Effector memory CD8-positive, alpha-beta T cell (primary cell): ENCODE data around the gene TTC21B.
A peak's percentile ranks its signal among the peaks of the same experiment; 100 is the strongest.

Experiments used
- ATAC-seq: fragments of 150-1000 bp; cut with Tn5 transposase; replicated peaks from 2 replicates; pipeline ENCODE4 v1.10.0; 2021; ENCODE audit warnings: mild to moderate bottlenecking, moderate library complexity
- DNase-seq, 3 experiments: peaks; one replicate each; pipeline ENCODE4 v3.0.0; 2021
- H3K27ac Mint-ChIP-seq, 2 donors: one replicate each; pipeline ENCODE4 v1.8.0; 2022; ENCODE audit warnings: mild to moderate bottlenecking in 2 of 2, mixed read lengths in 2 of 2, moderate library complexity in 2 of 2
- H3K27me3 Mint-ChIP-seq, 2 donors: one replicate each; pipeline ENCODE4 v1.8.0; 2022; ENCODE audit warnings: mixed read lengths in 2 of 2
- H3K36me3 Mint-ChIP-seq: one replicate; pipeline ENCODE4 v1.8.0; 2022; ENCODE audit warnings: mild to moderate bottlenecking, moderate library complexity, mixed read lengths; ENCODE audit not compliant: insufficient read depth
- H3K4me1 Mint-ChIP-seq, 2 donors: one replicate each; pipeline ENCODE4 v1.8.0; 2022; ENCODE audit warnings: low read depth in 2 of 2, mixed read lengths in 2 of 2
- H3K4me3 Mint-ChIP-seq, 2 donors: one replicate each; pipeline ENCODE4 v1.8.0; 2022; ENCODE audit warnings: mild to moderate bottlenecking in 2 of 2, mixed read lengths in 2 of 2, moderate library complexity in 2 of 2
- H3K9me3 Mint-ChIP-seq, 2 donors: one replicate each; pipeline ENCODE4 v1.8.0; 2022; ENCODE audit warnings: mixed read lengths in 2 of 2

The TTC21B gene

GRCh38 chr2:165953306-165953654 lies 296 bp downstream of the TTC21B start:
- Mint-ChIP-seq H3K4me3 (no peak overlapping the region), H3K9me3 (no peaks in the 10 kb centered on the region), H3K4me1 (peaks cover 0 to 8% of the 10 kb centered on the region in 2 donors), H3K36me3 (no peaks in the 10 kb centered on the region), H3K27me3 (no peaks in the 10 kb centered on the region), H3K27ac (no peak overlapping the region)
- ATAC-seq: peak; percentile 49
- DNase-seq: no peak

GRCh38 chr2:165952741-165953211 lies 800 bp downstream of the TTC21B start:
- H3K27ac Mint-ChIP-seq: no peak overlapping the region
- ATAC-seq (no peak), DNase-seq (no peak)
- H3K9me3 Mint-ChIP-seq: no peaks in the 10 kb centered on the region
- H3K27me3 Mint-ChIP-seq: no peaks in the 10 kb centered on the region
- H3K36me3 Mint-ChIP-seq: no peaks in the 10 kb centered on the region
- peaks cover 0 to 8% of the 10 kb centered on the region in 2 donors for H3K4me1 Mint-ChIP-seq
- no peak overlapping the region for H3K4me3 Mint-ChIP-seq

- H3K27ac Mint-ChIP-seq: no peak overlapping the region
- H3K36me3 Mint-ChIP-seq: no peaks in the 10 kb centered on the region
- no peaks in the 10 kb centered on the region for H3K27me3 Mint-ChIP-seq
- H3K4me1 Mint-ChIP-seq: peaks cover 0 to 12% of the 10 kb centered on the region in 2 donors
- DNase-seq (no peak), ATAC-seq (no peak)
- no peaks in the 10 kb centered on the region for H3K9me3 Mint-ChIP-seq
- no peak overlapping the region for H3K4me3 Mint-ChIP-seq
Measured at GRCh38 chr2:165952085-165952484, 1.5 kb downstream of the TTC21B start.

GRCh38 chr2:165950438-165950837 lies 3.1 kb downstream of the TTC21B start:
- ATAC-seq (no peak), DNase-seq (no peak)
- H3K36me3 Mint-ChIP-seq: peaks cover 3% of the 10 kb centered on the region
- H3K4me1 Mint-ChIP-seq: peaks cover 0 to 10% of the 10 kb centered on the region in 2 donors
- H3K27me3 Mint-ChIP-seq: no peaks in the 10 kb centered on the region
- no peak overlapping the region for H3K4me3 Mint-ChIP-seq
- no peaks in the 10 kb centered on the region for H3K9me3 Mint-ChIP-seq
- H3K27ac Mint-ChIP-seq: no peak overlapping the region

- ATAC-seq (no peak), DNase-seq (no peak)
- peaks cover 3 to 19% of the 10 kb centered on the region in 2 donors for H3K4me1 Mint-ChIP-seq
- no peaks in the 10 kb centered on the region for H3K9me3 Mint-ChIP-seq
- H3K36me3 Mint-ChIP-seq: peaks cover 22% of the 10 kb centered on the region
- no peaks in the 10 kb centered on the region for H3K27me3 Mint-ChIP-seq
- no peak overlapping the region for H3K27ac Mint-ChIP-seq
- no peak overlapping the region for H3K4me3 Mint-ChIP-seq
Measured at GRCh38 chr2:165941827-165942226, 11.7 kb downstream of the TTC21B start.

GRCh38 chr2:165938237-165938636 lies 15.3 kb downstream of the TTC21B start:
- Mint-ChIP-seq H3K36me3 (peaks cover 23% of the 10 kb centered on the region), H3K27ac (peak overlapping the region in 1 of 2 donors; percentile 50), H3K4me1 (peaks cover 5 to 24% of the 10 kb centered on the region in 2 donors), H3K27me3 (no peaks in the 10 kb centered on the region), H3K4me3 (no peak overlapping the region), H3K9me3 (no peaks in the 10 kb centered on the region)
- DNase-seq (no peak), ATAC-seq (no peak)

GRCh38 chr2:165933211-165933910 lies 20.2 kb downstream of the TTC21B start:
- Mint-ChIP-seq H3K27ac (no peak overlapping the region), H3K36me3 (peaks cover 32% of the 10 kb centered on the region), H3K9me3 (no peaks in the 10 kb centered on the region), H3K27me3 (no peaks in the 10 kb centered on the region), H3K4me3 (no peak overlapping the region), H3K4me1 (peaks cover 2 to 16% of the 10 kb centered on the region in 2 donors)
- ATAC-seq (no peak), DNase-seq (no peak)

GRCh38 chr2:165927774-165928173 lies 25.8 kb downstream of the TTC21B start:
- DNase-seq (no peak), ATAC-seq (no peak)
- Mint-ChIP-seq H3K27me3 (no peaks in the 10 kb centered on the region), H3K27ac (no peak overlapping the region), H3K4me3 (no peak overlapping the region), H3K9me3 (no peaks in the 10 kb centered on the region), H3K36me3 (peaks cover 48% of the 10 kb centered on the region), H3K4me1 (no peaks in the 10 kb centered on the region)

GRCh38 chr2:165927353-165927752 lies 26.2 kb downstream of the TTC21B start:
- peaks cover 48% of the 10 kb centered on the region for H3K36me3 Mint-ChIP-seq
- DNase-seq (no peak), ATAC-seq (no peak)
- no peaks in the 10 kb centered on the region for H3K9me3 Mint-ChIP-seq
- H3K4me3 Mint-ChIP-seq: no peak overlapping the region
- H3K27me3 Mint-ChIP-seq: no peaks in the 10 kb centered on the region
- H3K27ac Mint-ChIP-seq: no peak overlapping the region
- H3K4me1 Mint-ChIP-seq: no peaks in the 10 kb centered on the region

- DNase-seq: no peak
- Mint-ChIP-seq H3K36me3 (peaks cover 31% of the 10 kb centered on the region), H3K4me1 (no peaks in the 10 kb centered on the region), H3K4me3 (no peak overlapping the region), H3K9me3 (no peaks in the 10 kb centered on the region), H3K27ac (no peak overlapping the region), H3K27me3 (no peaks in the 10 kb centered on the region)
- ATAC-seq: no peak
Measured at GRCh38 chr2:165924946-165925345, 28.6 kb downstream of the TTC21B start.

- DNase-seq: no peak
- Mint-ChIP-seq H3K36me3 (peaks cover 20% of the 10 kb centered on the region), H3K27ac (no peak overlapping the region), H3K4me3 (no peak overlapping the region), H3K9me3 (no peaks in the 10 kb centered on the region), H3K4me1 (no peaks in the 10 kb centered on the region), H3K27me3 (no peaks in the 10 kb centered on the region)
- ATAC-seq: no peak
Measured at GRCh38 chr2:165920748-165921147, 32.8 kb downstream of the TTC21B start.

- DNase-seq (no peak), ATAC-seq (no peak)
- H3K36me3 Mint-ChIP-seq: peaks cover 34% of the 10 kb centered on the region
- H3K9me3 Mint-ChIP-seq: no peaks in the 10 kb centered on the region
- H3K27ac Mint-ChIP-seq: no peak overlapping the region
- H3K4me1 Mint-ChIP-seq: no peaks in the 10 kb centered on the region
- H3K27me3 Mint-ChIP-seq: no peaks in the 10 kb centered on the region
- no peak overlapping the region for H3K4me3 Mint-ChIP-seq
Measured at GRCh38 chr2:165913636-165914035, 39.9 kb downstream of the TTC21B start.

GRCh38 chr2:165911981-165912380 lies 41.6 kb downstream of the TTC21B start:
- H3K27ac Mint-ChIP-seq: no peak overlapping the region
- DNase-seq (no peak), ATAC-seq (no peak)
- H3K4me3 Mint-ChIP-seq: no peak overlapping the region
- H3K27me3 Mint-ChIP-seq: no peaks in the 10 kb centered on the region
- H3K9me3 Mint-ChIP-seq: no peaks in the 10 kb centered on the region
- H3K36me3 Mint-ChIP-seq: peaks cover 33% of the 10 kb centered on the region
- H3K4me1 Mint-ChIP-seq: no peaks in the 10 kb centered on the region

GRCh38 chr2:165911231-165911630 lies 42.3 kb downstream of the TTC21B start:
- DNase-seq (no peak), ATAC-seq (no peak)
- no peaks in the 10 kb centered on the region for H3K9me3 Mint-ChIP-seq
- H3K27ac Mint-ChIP-seq: no peak overlapping the region
- H3K4me3 Mint-ChIP-seq: no peak overlapping the region
- peaks cover 39% of the 10 kb centered on the region for H3K36me3 Mint-ChIP-seq
- H3K4me1 Mint-ChIP-seq: no peaks in the 10 kb centered on the region
- H3K27me3 Mint-ChIP-seq: no peaks in the 10 kb centered on the region
